H9 (cell line): ENCODE data around the gene ITGB3. TPM values are rescaled to one million over a fixed set of nuclear protein-coding genes. Genes with fewer than 3 reads are reported as not detected.

Experiments
- DNase-seq: peaks from one replicate; pipeline ENCODE4 v3.0.0-alpha.2; 2017
- H2AFZ ChIP-seq: one replicate; pipeline ENCODE4 v1.6.1; 2013; ENCODE audit warnings: mild to moderate bottlenecking, low read length, control low read depth, moderate library complexity
- H2AK5ac ChIP-seq: 2 replicates; pipeline ENCODE4 v1.6.1; 2013; ENCODE audit warnings: low read length, control low read depth, mixed read lengths; ENCODE audit not compliant: insufficient read length
- H2BK120ac ChIP-seq: one replicate; pipeline ENCODE4 v1.6.1; 2013; ENCODE audit warnings: low read depth, mild to moderate bottlenecking, low read length, control low read depth, inconsistent platforms; ENCODE audit not compliant: poor library complexity, severe bottlenecking
- H2BK12ac ChIP-seq: 2 replicates; pipeline ENCODE4 v1.6.1; 2013; ENCODE audit warnings: low read length, control low read depth, mixed read lengths, low read depth; ENCODE audit not compliant: insufficient read length
- H2BK15ac ChIP-seq: 2 replicates; pipeline ENCODE4 v1.6.1; 2013; ENCODE audit warnings: low read depth, low read length, control low read depth
- H2BK20ac ChIP-seq: one replicate; pipeline ENCODE4 v1.6.1; 2013; ENCODE audit warnings: low read depth, mild to moderate bottlenecking, low read length, control low read depth, inconsistent platforms; ENCODE audit not compliant: poor library complexity, severe bottlenecking
- H2BK5ac ChIP-seq: 2 replicates; pipeline ENCODE4 v1.6.1; 2013; ENCODE audit warnings: low read length, control low read depth, mixed read lengths; ENCODE audit not compliant: insufficient read length
- H3K14ac ChIP-seq: 2 replicates; pipeline ENCODE4 v1.6.1; 2013; ENCODE audit warnings: low read length, control low read depth; ENCODE audit not compliant: insufficient read depth
- H3K18ac ChIP-seq: 2 replicates; pipeline ENCODE4 v1.6.1; 2013; ENCODE audit warnings: low read depth, mild to moderate bottlenecking, mixed read lengths, low read length, control low read depth; ENCODE audit not compliant: insufficient read length
- H3K23ac ChIP-seq: 2 replicates; pipeline ENCODE4 v1.6.1; 2013; ENCODE audit warnings: low read length, control low read depth, mixed read lengths, low read depth; ENCODE audit not compliant: insufficient read length
- H3K23me2 ChIP-seq: 2 replicates; pipeline ENCODE4 v1.6.1; 2013; ENCODE audit warnings: low read depth, mild to moderate bottlenecking, mixed read lengths, low read length, control low read depth; ENCODE audit not compliant: insufficient read length, poor library complexity, severe bottlenecking
- H3K27ac ChIP-seq: 2 replicates; pipeline ENCODE4 v1.5.1; 2013; ENCODE audit warnings: low read length, control low read depth, mixed read lengths, low read depth; ENCODE audit not compliant: insufficient read length
- H3K27me3 ChIP-seq: 2 replicates; pipeline ENCODE4 v1.6.1; 2013; ENCODE audit warnings: low read length, control low read depth, inconsistent platforms; ENCODE audit not compliant: insufficient read depth
- H3K4ac ChIP-seq: 2 replicates; pipeline ENCODE4 v1.6.1; 2013; ENCODE audit warnings: low read depth, mild to moderate bottlenecking, control low read depth, inconsistent platforms, low read length, moderate library complexity
- H3K4me1 ChIP-seq: 2 replicates; pipeline ENCODE4 v1.6.1; 2013; ENCODE audit warnings: low read length, control low read depth, inconsistent platforms; ENCODE audit not compliant: insufficient read depth
- H3K4me2 ChIP-seq: 2 replicates; pipeline ENCODE4 v1.6.1; 2013; ENCODE audit warnings: low read length, control low read depth, mixed read lengths; ENCODE audit not compliant: insufficient read length, insufficient read depth
- H3K56ac ChIP-seq: 2 replicates; pipeline ENCODE4 v1.6.1; 2013; ENCODE audit warnings: low read depth, mild to moderate bottlenecking, mixed read lengths, low read length, control low read depth; ENCODE audit not compliant: insufficient read length
- H3K79me1 ChIP-seq: 2 replicates; pipeline ENCODE4 v1.6.1; 2013; ENCODE audit warnings: low read depth, mild to moderate bottlenecking, moderate library complexity, low read length, control low read depth, inconsistent platforms; ENCODE audit not compliant: insufficient read depth, poor library complexity, severe bottlenecking
- H3K79me2 ChIP-seq: 2 replicates; pipeline ENCODE4 v1.6.1; 2013; ENCODE audit warnings: low read length, control low read depth, inconsistent platforms; ENCODE audit not compliant: insufficient read depth
- H3K9ac ChIP-seq: 2 replicates; pipeline ENCODE4 v1.6.1; 2013; ENCODE audit warnings: low read length, control low read depth, mixed read lengths; ENCODE audit not compliant: insufficient read length; ENCODE audit errors: extremely low read depth
- H3K9me3 ChIP-seq: one replicate; pipeline ENCODE4 v1.6.1; 2013; ENCODE audit warnings: low read depth, low read length, inconsistent platforms; ENCODE audit not compliant: control insufficient read depth
- H3T11ph ChIP-seq: one replicate; pipeline ENCODE4 v1.6.1; 2013; ENCODE audit warnings: mild to moderate bottlenecking, low read length, control low read depth, inconsistent platforms
- H4K20me1 ChIP-seq: one replicate; pipeline ENCODE4 v1.6.1; 2013; ENCODE audit not compliant: control insufficient read depth, insufficient read length, insufficient read depth
- H4K5ac ChIP-seq: 2 replicates; pipeline ENCODE4 v1.6.1; 2013; ENCODE audit warnings: low read depth, mild to moderate bottlenecking, mixed read lengths, low read length, control low read depth; ENCODE audit not compliant: insufficient read length
- H4K8ac ChIP-seq: replicated peaks from 2 replicates; pipeline ENCODE4 v1.6.1; 2013; ENCODE audit warnings: low read length, control low read depth, mixed read lengths, low read depth; ENCODE audit not compliant: insufficient read length
- H4K91ac ChIP-seq: 2 replicates; pipeline ENCODE4 v1.6.1; 2013; ENCODE audit warnings: low read depth, mild to moderate bottlenecking, moderate library complexity, mixed read lengths, low read length, control low read depth; ENCODE audit not compliant: insufficient read length
- H3K27ac Mint-ChIP-seq, 3 experiments: 2 replicates in 2 of 3; 3 replicates in 1 of 3; pipeline ENCODE4 v1.8.0; 2020 to 2021; ENCODE audit warnings: mixed read lengths in 3 of 3, mild to moderate bottlenecking in 1 of 3, moderate library complexity in 1 of 3
- H3K27me3 Mint-ChIP-seq: 2 replicates; pipeline ENCODE4 v1.8.0; 2021; ENCODE audit warnings: low read depth, mild to moderate bottlenecking, moderate library complexity, mixed read lengths
- H3K36me3 Mint-ChIP-seq, 3 experiments: 2 replicates in 2 of 3; 3 replicates in 1 of 3; pipeline ENCODE4 v1.8.0; 2020 to 2021; ENCODE audit warnings: low read depth in 3 of 3, mixed read lengths in 3 of 3; ENCODE audit not compliant: insufficient read depth in 1 of 3
- H3K4me1 Mint-ChIP-seq, 2 experiments: 2 replicates each; pipeline ENCODE4 v1.8.0; 2020; ENCODE audit warnings: mixed read lengths in 2 of 2
- H3K4me3 Mint-ChIP-seq, 2 experiments: 2 replicates in 1 of 2; 3 replicates in 1 of 2; pipeline ENCODE4 v1.8.0; 2020 to 2021; ENCODE audit warnings: mild to moderate bottlenecking in 2 of 2, mixed read lengths in 2 of 2, moderate library complexity in 1 of 2
- H3K9me3 Mint-ChIP-seq, 2 experiments: 2 replicates in 1 of 2; 3 replicates in 1 of 2; pipeline ENCODE4 v1.8.0; 2020; ENCODE audit warnings: mild to moderate bottlenecking in 2 of 2, mixed read lengths in 2 of 2, moderate library complexity in 1 of 2
- CTCF ChIP-seq: fragments of 200-600 bp; sonication (generic); conservative IDR thresholded peaks from 3 replicates; pipeline ENCODE4 v1.8.0; 2021; ENCODE audit warnings: antibody characterized with exemption, mild to moderate bottlenecking
- WGBS: extraction: QIAGEN DNeasy Blood & Tissue Kit; methylation state at CpG from one replicate; pipeline ENCODE4 v1.1.7; 2013; ENCODE audit warnings: missing lambda C conversion rate, low lambda C conversion rate, mixed read lengths; ENCODE audit not compliant: insufficient read length; ENCODE audit errors: extremely low coverage; 5-methylcytosine and 5-hydroxymethylcytosine counted together
- total RNA-seq: library from RNA; stranded (reverse); gene quantifications from 2 replicates; pipeline ENCODE4 v1.2.1, GENCODE V29; 2021

The ITGB3 gene
- total RNA-seq, 1 experiment from 2014 or later, result not detected

DNA sequence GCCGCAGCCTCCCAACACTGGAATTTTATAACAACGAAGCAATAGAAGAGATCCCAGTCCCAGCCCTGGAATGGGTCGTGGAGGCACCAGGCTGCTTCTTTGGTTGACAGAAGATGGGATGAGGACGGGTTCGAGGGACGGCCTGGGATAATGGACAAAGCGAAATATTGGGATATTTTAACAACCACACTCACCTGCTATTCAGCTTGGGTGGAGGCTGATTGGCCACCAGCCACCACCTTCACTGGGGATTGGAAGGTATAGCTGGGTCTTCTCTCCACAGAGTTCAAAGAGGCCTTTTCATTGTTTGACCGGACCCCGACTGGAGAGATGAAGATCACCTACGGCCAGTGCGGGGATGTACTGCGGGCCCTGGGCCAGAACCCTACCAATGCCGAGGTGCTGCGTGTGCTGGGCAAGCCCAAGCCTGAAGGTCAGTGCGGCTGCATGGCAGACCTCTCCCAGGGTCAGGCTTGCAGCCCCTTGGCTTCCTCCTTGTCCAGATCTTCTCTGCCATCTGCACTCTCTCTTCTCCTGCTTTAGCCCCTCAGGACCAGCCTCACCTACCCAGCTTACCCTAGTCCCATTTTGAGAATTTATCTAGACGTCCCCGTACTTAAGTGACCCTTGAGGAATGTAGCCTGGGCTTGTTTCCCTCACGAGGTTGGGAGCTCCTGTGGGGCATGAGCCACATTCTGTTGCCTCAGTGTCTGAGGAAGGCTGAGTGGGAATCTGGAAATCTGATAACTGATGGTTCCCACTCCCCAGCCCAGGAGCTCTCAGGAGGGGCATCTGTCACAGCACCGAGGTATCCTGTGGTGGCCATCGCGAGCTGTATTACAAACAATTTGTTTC is 33.8 kb upstream of the ITGB3 start:
- H3K9ac ChIP-seq, result no peak overlapping the region
- DNase-seq, result no peak
- no peaks in the 10 kb centered on the region for H3K9me3 ChIP-seq
- H3K27ac ChIP-seq, result no peak overlapping the region
- H2BK12ac ChIP-seq, result no peak overlapping the region
- no peak overlapping the region for H2BK20ac ChIP-seq
- no peak overlapping the region for H2BK15ac ChIP-seq
- no peak overlapping the region for H2AK5ac ChIP-seq
- WGBS, result no CpG with 5 or more reads among the region's 21 CpGs
- peaks cover 5% of the 10 kb centered on the region; the same call in 1 of the 2 replicates for H3K4me1 ChIP-seq
- Mint-ChIP-seq H3K36me3 (peaks cover 0 to 13% (median 9%) of the 10 kb centered on the region in 3 experiments; a peak in 4 of 7 replicates), H3K4me3 (no peak overlapping the region), H3K4me1 (peaks cover 17 to 20% of the 10 kb centered on the region in 2 experiments), H3K9me3 (peaks cover 13 to 22% of the 10 kb centered on the region in 2 experiments), H3K27ac (peak overlapping the region in 1 of 3 experiments; percentile 9; a peak in 1 of 7 replicates), H3K27me3 (peaks cover 28% of the 10 kb centered on the region)
- H3K79me2 ChIP-seq, result no peaks in the 10 kb centered on the region
- no peak overlapping the region for H2AFZ ChIP-seq
- no peak overlapping the region for H3K14ac ChIP-seq
- no peak overlapping the region for H3K23ac ChIP-seq
- H4K91ac ChIP-seq, result no peak overlapping the region
- H4K5ac ChIP-seq, result no peak overlapping the region
- TF ChIP-seq CTCF, result no peak
- H3K4ac ChIP-seq, result no peak overlapping the region
- no peak overlapping the region for H2BK5ac ChIP-seq
- no peak overlapping the region for H3K56ac ChIP-seq
- no peaks in the 10 kb centered on the region for H3K23me2 ChIP-seq
- no peaks in the 10 kb centered on the region for H3K79me1 ChIP-seq
- H4K20me1 ChIP-seq, result no peaks in the 10 kb centered on the region
- H3K18ac ChIP-seq, result no peak overlapping the region
- no peaks in the 10 kb centered on the region for H3K27me3 ChIP-seq
- H4K8ac ChIP-seq, result no peak overlapping the region
- H2BK120ac ChIP-seq, result no peak overlapping the region
- no peak overlapping the region for H3T11ph ChIP-seq
- no peak overlapping the region for H3K4me2 ChIP-seq
